Measurements from ENCODE around the gene LEMD2. TPM values are rescaled to one million over a fixed set of nuclear protein-coding genes. Genes with fewer than 3 reads are reported as not detected.

Gene LEMD2
- total and polyA plus RNA-seq, 2 of the 4 experiments (the other 2 are of a cell fraction) = 26.5 to 43.6 TPM

GRCh38 chr6:33806841-33807240 is 17.9 kb upstream of the LEMD2 start:
- in situ Hi-C loops (cut with MboI; ENCODE audit: low sequenced_read_pairs) (no loop called here), dilution Hi-C loops (cut with HindIII; ENCODE audit: low sequenced_read_pairs, unreplicated experiment) (no loop called here), intact Hi-C loops (cut with micrococcal nuclease) (loop anchor here (10.0 kb wide), 1 partner anchor 98 kb away; no protein-coding TSS in a partner anchor)
- Histone ChIP-seq H2BK120ac (ENCODE audit: low read depth, low read length) (no peak overlapping the region), H3K9ac (ENCODE audit: low read depth, low read length) (no peak overlapping the region), H3K27me3 (ENCODE audit: control insufficient read depth, insufficient read depth, low read length) (peaks cover 74% of the 10 kb centered on the region), H3K56ac (ENCODE audit: extremely low read depth, insufficient read depth, low read length) (no peak overlapping the region), H3K36me3 (ENCODE audit: control insufficient read depth, insufficient read depth, low read length) (no peaks in the 10 kb centered on the region), H3K4me3 (ENCODE audit: insufficient read depth, low read depth, low read length) (no peak overlapping the region), H2BK20ac (ENCODE audit: low read depth, low read length) (no peak overlapping the region), H2AK9ac (replicated peaks; ENCODE audit: low read depth, low read length, poor library complexity) (no peak overlapping the region), H4K20me1 (ENCODE audit: insufficient read depth, low read length) (no peaks in the 10 kb centered on the region), H4K5ac (ENCODE audit: low read depth, low read length) (no peak overlapping the region), H4K8ac (ENCODE audit: low read depth in 2 of 2, low read length in 2 of 2) (no peak overlapping the region), H3K14ac (replicated peaks; ENCODE audit: low read depth, low read length) (no peak overlapping the region), H4K91ac (ENCODE audit: insufficient read depth, low read depth, low read length) (no peak overlapping the region), H3K79me1 (ENCODE audit: low read depth in 1 of 2, low read length in 2 of 2) (no peaks in the 10 kb centered on the region), H3K9me3 (ENCODE audit: control insufficient read depth, insufficient read depth, low read length) (no peaks in the 10 kb centered on the region), H3K23ac (ENCODE audit: low read depth, low read length) (no peak overlapping the region), H3K4ac (ENCODE audit: low read depth, low read length) (no peak overlapping the region), H3K4me1 (ENCODE audit: control insufficient read depth, insufficient read depth, low read length) (no peaks in the 10 kb centered on the region), H3K4me2 (ENCODE audit: low read depth, low read length) (no peak overlapping the region), H2AK5ac (ENCODE audit: low read depth, low read length) (no peak overlapping the region), H2BK15ac (ENCODE audit: low read depth, low read length) (no peak overlapping the region), H3K9me1 (ENCODE audit: insufficient read depth, low read length) (no peaks in the 10 kb centered on the region), H3K27ac (ENCODE audit: insufficient read depth, low read length) (no peak overlapping the region), H2BK5ac (ENCODE audit: low read depth, low read length, poor library complexity, severe bottlenecking) (no peak overlapping the region), H2AFZ (replicated peaks; ENCODE audit: low read length, poor library complexity) (no peak overlapping the region), H3K18ac (ENCODE audit: low read depth, low read length) (no peak overlapping the region)
- ChIA-PET POLR2A (ENCODE audit: unreplicated experiment) (no interaction called here), CTCF (no interaction called here)
- TF ChIP-seq USF2 (IDR thresholded peaks at IDR 0.05; ENCODE audit: low read depth, low read length) = no peak
- BruUV-seq (replicated peaks) = no TSS peak
- 55% methylated on average over 5 of the region's 9 CpGs; no CpG with 5 or more reads in 1 of the 2 experiments for WGBS, 2 experiments (ENCODE audit: extremely low coverage in 2 of 2, insufficient read length in 1 of 2)
- no peak for ATAC-seq (ENCODE audit: low read depth)
- DNase-seq = no peak
